Esophagus squamous epithelium (tissue), 5 donors: Measurements from ENCODE around the gene IL1RL2. TPM values are rescaled to one million over a fixed set of nuclear protein-coding genes. Genes with fewer than 3 reads are reported as not detected.

Experiments used
- DNase-seq: peaks from one replicate; lab custom pipeline; 2025; lab: John Stamatoyannopoulos, UW
- H3K27ac ChIP-seq, 4 donors: fragments of 200-600 bp; sonication (generic); one replicate each; pipeline ENCODE4 v1.5.1; 2016 to 2019; ENCODE audit warnings: mild to moderate bottlenecking in 1 of 4
- H3K27me3 ChIP-seq, 4 donors: fragments of 200-600 bp; sonication (generic); 1 replicate in 3 of 4; 2 replicates in 1 of 4; pipeline versions ENCODE4 v1.5.1 to v1.6.0; 2017 to 2021; ENCODE audit warnings: antibody characterized with exemption in 1 of 4
- H3K36me3 ChIP-seq, 3 donors: fragments of 200-600 bp; sonication (generic); one replicate each; pipeline ENCODE4 v1.5.1; 2016 to 2019
- H3K4me1 ChIP-seq, 3 donors: fragments of 200-600 bp; sonication (generic); one replicate each; pipeline ENCODE4 v1.5.1; 2017 to 2019
- H3K4me3 ChIP-seq, 4 donors: fragments of 200-600 bp; sonication (generic); 1 replicate in 3 of 4; 2 replicates in 1 of 4; pipeline ENCODE4 v1.5.1; 2016 to 2019; ENCODE audit warnings: mild to moderate bottlenecking in 2 of 4, moderate library complexity in 1 of 4
- H3K9me3 ChIP-seq, 3 donors: fragments of 200-600 bp; sonication (generic); one replicate each; pipeline ENCODE4 v1.5.1; 2016 to 2019
- POLR2A ChIP-seq, 4 donors: fragments of 450-650 bp; IDR thresholded peaks; one replicate each; pipeline ENCODE4 v1.6.1; 2017; ENCODE audit warnings: antibody characterized with exemption in 4 of 4, mild to moderate bottlenecking in 4 of 4, moderate library complexity in 3 of 4
- WGBS, 2 donors: methylation state at CpG; one replicate each; pipeline ENCODE4 v1.1.5; 2018; 5-methylcytosine and 5-hydroxymethylcytosine counted together
- intact Hi-C: fragments of 100-400 bp; cut with DNase I; formaldehyde crosslinking; loops from one replicate; pipeline ENCODE4 v1.15.0; 2022
- total RNA-seq, 4 donors: library from RNA; depleted of rRNA; stranded (reverse); fragments of >200 nt; gene quantifications; one replicate each; pipeline ENCODE4 v1.1.0, GENCODE V29; 2016
- TF ChIP-seq, protein P1 (sequence below), 6 experiments: fragments of 450-650 bp in 4 of 6; fragments of 200-600 bp in 2 of 6; sonication (generic) in 2 of 6; IDR thresholded peaks; one replicate each; pipeline ENCODE4 v1.5.1; 2016 to 2019; ENCODE audit warnings: antibody characterized with exemption in 6 of 6, mild to moderate bottlenecking in 4 of 6, moderate library complexity in 4 of 6
- donor health status: DM: yes; HTN: yes; CAD: no.

IL1RL2 gene
- total RNA-seq, 4 donors from 2014 or later = 2.5 to 6.7 (median 4.6) TPM

DNA sequence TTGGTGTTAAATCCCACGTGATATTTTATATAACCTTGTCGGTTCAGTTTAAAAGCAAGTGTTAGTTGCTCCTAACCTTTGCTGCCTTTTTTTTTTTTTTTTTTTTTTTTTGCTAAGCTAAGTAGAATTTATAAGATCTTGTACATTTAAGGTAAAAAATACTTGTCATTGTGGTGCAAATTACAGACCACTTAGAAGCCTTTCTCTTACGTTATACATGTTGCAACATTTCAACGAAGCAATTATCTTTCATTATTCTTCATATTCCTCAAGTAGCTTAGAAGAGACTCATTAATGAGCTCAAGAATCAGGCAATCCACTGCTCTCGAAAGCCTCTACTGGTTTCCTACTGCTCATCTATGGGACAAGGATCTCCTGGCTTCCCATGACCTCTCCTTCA is 14.9 kb upstream of the IL1RL2 start:
- no peaks in the 10 kb centered on the region for H3K9me3 ChIP-seq
- 81 to 92% methylated on average over 5 of the region's 5 CpGs for WGBS, 2 donors
- peaks cover 8 to 92% (median 15%) of the 10 kb centered on the region in 3 donors for H3K36me3 ChIP-seq
- H3K27ac ChIP-seq = no peak overlapping the region
- DNase-seq = no peak
- intact Hi-C loops = no loop called here
- H3K4me3 ChIP-seq = no peak overlapping the region
- H3K27me3 ChIP-seq = no peaks in the 10 kb centered on the region
- TF ChIP-seq POLR2A (IDR thresholded peaks at IDR 0.05) = no peak
- TF ChIP-seq, protein P1, sequence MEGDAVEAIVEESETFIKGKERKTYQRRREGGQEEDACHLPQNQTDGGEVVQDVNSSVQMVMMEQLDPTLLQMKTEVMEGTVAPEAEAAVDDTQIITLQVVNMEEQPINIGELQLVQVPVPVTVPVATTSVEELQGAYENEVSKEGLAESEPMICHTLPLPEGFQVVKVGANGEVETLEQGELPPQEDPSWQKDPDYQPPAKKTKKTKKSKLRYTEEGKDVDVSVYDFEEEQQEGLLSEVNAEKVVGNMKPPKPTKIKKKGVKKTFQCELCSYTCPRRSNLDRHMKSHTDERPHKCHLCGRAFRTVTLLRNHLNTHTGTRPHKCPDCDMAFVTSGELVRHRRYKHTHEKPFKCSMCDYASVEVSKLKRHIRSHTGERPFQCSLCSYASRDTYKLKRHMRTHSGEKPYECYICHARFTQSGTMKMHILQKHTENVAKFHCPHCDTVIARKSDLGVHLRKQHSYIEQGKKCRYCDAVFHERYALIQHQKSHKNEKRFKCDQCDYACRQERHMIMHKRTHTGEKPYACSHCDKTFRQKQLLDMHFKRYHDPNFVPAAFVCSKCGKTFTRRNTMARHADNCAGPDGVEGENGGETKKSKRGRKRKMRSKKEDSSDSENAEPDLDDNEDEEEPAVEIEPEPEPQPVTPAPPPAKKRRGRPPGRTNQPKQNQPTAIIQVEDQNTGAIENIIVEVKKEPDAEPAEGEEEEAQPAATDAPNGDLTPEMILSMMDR (IDR thresholded peaks at IDR 0.05) = no peak
- H3K4me1 ChIP-seq = no peaks in the 10 kb centered on the region

DNA sequence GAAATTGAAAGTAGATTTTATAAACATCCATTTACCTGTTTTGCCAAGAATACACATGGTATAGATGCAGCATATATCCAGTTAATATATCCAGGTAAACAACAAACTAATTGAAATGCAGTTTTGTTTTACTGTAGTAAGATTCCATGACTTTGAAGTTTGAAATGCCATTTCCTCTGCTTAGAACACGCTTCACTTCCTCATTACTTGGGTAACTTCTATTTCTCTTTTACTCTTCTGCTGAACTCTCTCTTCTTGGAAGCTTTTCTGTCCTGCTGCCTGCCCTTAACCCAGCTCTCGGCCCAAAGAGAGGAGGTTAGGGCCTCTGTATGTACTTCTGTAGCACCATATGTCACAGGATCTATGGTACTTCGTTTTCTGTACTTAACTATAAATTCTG is 14.1 kb upstream of the IL1RL2 start:
- Histone ChIP-seq H3K4me1 (no peaks in the 10 kb centered on the region), H3K27ac (no peak overlapping the region), H3K36me3 (peaks cover 8 to 100% (median 15%) of the 10 kb centered on the region in 3 donors), H3K4me3 (no peak overlapping the region), H3K9me3 (no peaks in the 10 kb centered on the region), H3K27me3 (no peaks in the 10 kb centered on the region)
- DNase-seq = no peak
- 69 to 72% methylated on average over 3 of the region's 3 CpGs for WGBS, 2 donors
- intact Hi-C loops = no loop called here
- TF ChIP-seq, protein P1 (IDR thresholded peaks at IDR 0.05) = no peak
- no peak for TF ChIP-seq POLR2A (IDR thresholded peaks at IDR 0.05)

DNA sequence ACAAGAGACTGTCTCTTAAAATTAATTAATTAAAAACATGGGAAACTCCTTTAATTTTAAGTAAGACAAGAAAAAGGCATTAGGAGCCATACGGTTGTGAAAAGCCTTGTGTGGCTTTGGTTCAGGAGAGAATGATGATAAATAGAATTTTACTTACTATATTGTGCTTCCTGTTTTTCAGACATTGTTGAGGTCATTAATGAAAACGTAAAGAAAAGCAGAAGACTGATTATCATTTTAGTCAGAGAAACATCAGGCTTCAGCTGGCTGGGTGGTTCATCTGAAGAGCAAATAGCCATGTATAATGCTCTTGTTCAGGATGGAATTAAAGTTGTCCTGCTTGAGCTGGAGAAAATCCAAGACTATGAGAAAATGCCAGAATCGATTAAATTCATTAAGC is 10.7 kb upstream of the IL1RL2 start:
- peaks cover 0 to 1% (median 0%) of the 10 kb centered on the region in 3 donors for H3K4me1 ChIP-seq
- DNase-seq = no peak
- H3K4me3 ChIP-seq = no peak overlapping the region
- 86 to 89% methylated on average over 3 of the region's 3 CpGs for WGBS, 2 donors
- TF ChIP-seq, protein P1 (IDR thresholded peaks at IDR 0.05) = no peak
- TF ChIP-seq POLR2A (IDR thresholded peaks at IDR 0.05) = no peak
- H3K27me3 ChIP-seq = no peaks in the 10 kb centered on the region
- intact Hi-C loops = no loop called here
- H3K36me3 ChIP-seq = peaks cover 6 to 72% (median 8%) of the 10 kb centered on the region in 3 donors
- no peak overlapping the region for H3K27ac ChIP-seq
- H3K9me3 ChIP-seq = no peaks in the 10 kb centered on the region

DNA sequence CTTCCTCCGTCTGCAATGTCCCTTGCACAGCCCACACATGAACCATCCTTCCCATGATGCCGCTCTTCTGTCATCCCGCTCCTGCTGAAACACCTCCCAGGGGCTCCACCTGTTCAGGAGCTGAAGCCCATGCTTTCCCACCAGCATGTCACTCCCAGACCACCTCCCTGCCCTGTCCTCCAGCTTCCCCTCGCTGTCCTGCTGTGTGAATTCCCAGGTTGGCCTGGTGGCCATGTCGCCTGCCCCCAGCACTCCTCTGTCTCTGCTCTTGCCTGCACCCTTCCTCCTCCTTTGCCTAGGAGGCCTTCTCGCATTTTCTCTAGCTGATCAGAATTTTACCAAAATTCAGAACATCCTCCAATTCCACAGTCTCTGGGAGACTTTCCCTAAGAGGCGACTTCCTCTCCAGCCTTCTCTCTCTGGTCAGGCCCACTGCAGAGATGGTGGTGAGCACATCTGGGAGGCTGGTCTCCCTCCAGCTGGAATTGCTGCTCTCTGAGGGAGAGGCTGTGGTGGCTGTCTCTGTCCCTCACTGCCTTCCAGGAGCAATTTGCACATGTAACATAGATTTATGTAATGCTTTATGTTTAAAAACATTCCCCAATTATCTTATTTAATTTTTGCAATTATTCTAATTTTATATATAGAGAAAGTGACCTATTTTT is 8.9 kb upstream of the IL1RL2 start:
- Histone ChIP-seq H3K9me3 (no peaks in the 10 kb centered on the region), H3K4me1 (peaks cover 0 to 17% (median 0%) of the 10 kb centered on the region in 3 donors), H3K27ac (no peak overlapping the region), H3K36me3 (peaks cover 6 to 54% (median 6%) of the 10 kb centered on the region in 3 donors), H3K27me3 (no peaks in the 10 kb centered on the region), H3K4me3 (no peak overlapping the region)
- no peak for DNase-seq
- TF ChIP-seq, protein P1 (IDR thresholded peaks at IDR 0.05) = no peak
- TF ChIP-seq POLR2A (IDR thresholded peaks at IDR 0.05) = no peak
- 87% methylated on average over 7 of the region's 7 CpGs for WGBS, 2 donors
- intact Hi-C loops = no loop called here

DNA sequence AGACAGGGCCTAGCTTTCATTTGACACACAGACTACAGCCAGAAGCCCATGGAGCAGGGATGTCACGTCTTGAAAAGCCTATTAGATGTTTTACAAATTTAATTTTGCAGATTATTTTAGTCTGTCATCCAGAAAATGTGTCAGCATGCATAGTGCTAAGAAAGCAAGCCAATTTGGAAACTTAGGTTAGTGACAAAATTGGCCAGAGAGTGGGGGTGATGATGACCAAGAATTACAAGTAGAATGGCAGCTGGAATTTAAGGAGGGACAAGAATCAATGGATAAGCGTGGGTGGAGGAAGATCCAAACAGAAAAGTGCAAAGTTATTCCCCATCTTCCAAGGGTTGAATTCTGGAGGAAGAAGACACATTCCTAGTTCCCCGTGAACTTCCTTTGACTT is 7.8 kb upstream of the IL1RL2 start:
- no peaks in the 10 kb centered on the region for H3K9me3 ChIP-seq
- DNase-seq = no peak
- no peak for TF ChIP-seq POLR2A (IDR thresholded peaks at IDR 0.05)
- TF ChIP-seq, protein P1 (IDR thresholded peaks at IDR 0.05) = no peak
- H3K36me3 ChIP-seq = peaks cover 4 to 43% (median 6%) of the 10 kb centered on the region in 3 donors
- H3K27me3 ChIP-seq = no peaks in the 10 kb centered on the region
- intact Hi-C loops = no loop called here
- H3K4me3 ChIP-seq = no peak overlapping the region
- peaks cover 0 to 17% (median 0%) of the 10 kb centered on the region in 3 donors for H3K4me1 ChIP-seq
- WGBS, 2 donors = 57 to 80% methylated on average over 3 of the region's 3 CpGs
- no peak overlapping the region for H3K27ac ChIP-seq
